ENCODE measurements around the gene ARL13B.
"Not testable (repeated sequence)": the region's sequence is repeated elsewhere in the genome, so short reads cannot be mapped to it uniquely, and the experiment has no call there.

The ARL13B gene

DNA sequence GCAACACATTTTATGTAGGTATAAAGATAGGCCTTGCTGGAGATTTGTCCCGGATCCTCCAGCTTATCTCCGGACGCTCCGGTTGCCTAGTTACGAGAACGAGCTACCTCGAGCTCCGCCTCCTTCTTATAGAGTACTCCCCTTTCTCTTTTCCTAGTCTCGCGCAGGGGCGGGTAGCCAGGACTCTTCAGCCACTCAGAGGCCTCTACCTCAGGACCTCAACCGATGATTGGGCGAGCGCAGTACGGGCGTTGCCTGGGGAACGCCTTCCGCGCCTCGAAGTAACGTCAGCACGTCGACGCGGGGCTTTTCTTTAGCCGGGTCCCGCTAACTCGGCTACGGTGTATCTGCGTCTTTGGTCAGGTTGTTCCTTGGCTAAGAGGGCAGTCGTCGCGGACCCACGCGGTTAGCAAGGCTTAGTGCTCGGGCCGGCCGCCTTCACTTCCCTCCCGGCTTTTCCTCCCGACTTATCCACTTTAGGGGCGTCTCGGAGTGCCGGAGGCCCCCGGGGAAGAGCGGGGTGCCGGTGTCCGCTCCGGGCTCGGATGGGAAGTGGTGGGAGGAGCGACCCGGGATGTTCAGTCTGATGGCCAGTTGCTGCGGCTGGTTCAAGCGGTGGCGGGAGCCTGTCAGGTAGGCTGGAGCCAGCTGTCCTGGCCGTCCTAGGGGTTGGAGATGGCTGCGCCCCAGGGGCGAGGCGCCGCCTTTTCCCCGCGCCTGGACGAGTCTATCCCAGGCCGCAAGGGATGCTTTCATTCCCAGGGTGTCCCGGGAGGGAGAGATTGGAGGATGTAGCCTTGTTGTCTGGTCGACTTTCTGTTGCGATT lies at the start of gene ARL13B:
TSS of gene ARL13B (plus strand) at position 306 of the 827 bp plus-strand sequence. CDS start at position 575, 269 bp downstream.
- DNase-seq (ENCODE audit: low spot score): peak; percentile 99

DNA sequence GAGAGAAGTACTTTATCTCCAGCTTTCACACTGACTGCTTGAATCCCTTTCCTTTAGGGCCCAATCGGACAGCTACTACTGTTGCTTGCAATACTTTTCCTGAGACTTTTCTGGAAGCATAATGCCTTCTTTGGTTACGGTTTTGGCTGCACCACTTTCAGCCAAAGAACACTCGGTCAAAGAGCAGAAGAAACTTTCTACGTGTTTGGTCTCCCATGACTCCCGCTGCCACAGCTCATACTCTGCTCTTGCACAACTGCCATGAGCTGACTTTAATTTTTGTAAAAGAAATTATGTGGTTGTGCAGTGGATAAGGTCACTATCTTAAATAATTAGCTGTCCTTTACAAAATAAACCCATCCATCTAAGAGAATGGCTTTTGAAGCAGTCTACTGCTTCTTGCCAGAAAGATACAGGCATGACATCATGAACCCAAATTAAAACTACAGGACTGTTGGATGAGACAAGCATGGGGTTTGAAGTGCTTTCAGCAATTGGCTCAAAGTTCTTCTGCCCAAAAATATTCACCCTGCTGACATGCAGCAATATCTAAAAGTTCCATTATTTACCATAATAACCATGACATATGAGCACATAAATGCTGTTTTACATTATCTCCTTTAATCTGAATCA lies 48.2 kb upstream of the ARL13B start:
- DNase-seq (ENCODE audit: low spot score): no peak

DNA sequence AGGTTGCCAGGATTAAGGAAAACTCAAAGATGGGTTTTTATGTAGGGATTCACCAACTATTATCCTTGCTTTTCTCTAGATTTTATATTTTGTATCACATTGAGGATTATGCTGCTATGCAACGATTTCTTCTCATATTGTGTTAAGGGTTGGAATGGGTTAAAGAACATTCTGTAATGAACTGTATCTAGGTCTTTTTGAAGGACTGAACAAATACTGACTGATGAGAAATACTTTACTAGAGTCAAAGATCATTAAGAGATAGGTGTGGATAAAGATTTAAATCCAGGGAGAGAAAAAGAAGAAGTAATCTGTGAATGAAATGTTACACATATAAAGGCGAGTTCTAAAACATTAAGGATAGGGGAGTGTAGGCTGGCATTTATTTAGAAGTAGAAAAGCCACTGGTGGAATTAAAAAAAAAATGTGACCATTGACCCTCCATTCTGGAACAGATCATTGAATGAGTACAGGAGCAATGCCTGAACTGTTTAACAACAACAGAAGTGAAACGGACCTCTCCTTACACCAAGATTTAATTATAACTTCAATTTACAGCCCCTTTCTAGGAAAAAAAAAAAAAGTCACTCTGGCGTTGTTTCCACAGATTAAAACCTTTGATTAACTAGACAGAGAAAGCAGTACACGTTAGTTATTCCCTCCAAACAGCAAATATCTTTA lies 45.4 kb upstream of the ARL13B start:
- DNase-seq (ENCODE audit: low spot score): no peak

DNA sequence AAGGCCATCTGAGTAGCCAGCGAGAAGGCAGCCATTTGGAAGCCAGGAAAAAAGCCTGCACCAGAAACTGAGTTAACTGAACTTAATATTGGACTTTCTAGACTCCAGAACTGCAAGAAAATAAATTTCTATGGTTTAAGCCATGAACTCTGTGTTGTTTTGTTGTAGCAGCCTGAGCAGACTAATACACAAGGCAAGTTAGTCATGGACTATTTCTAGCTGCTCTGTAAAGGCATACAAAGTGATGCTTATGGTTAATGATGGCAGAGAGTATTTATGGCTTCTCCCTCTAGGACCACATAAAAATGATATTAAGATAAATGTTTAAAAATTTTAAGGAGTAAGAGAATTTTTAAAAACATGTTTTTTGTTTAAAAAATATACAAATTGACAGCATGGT lies 43.4 kb upstream of the ARL13B start:
- no peak for DNase-seq (ENCODE audit: low spot score)

DNA sequence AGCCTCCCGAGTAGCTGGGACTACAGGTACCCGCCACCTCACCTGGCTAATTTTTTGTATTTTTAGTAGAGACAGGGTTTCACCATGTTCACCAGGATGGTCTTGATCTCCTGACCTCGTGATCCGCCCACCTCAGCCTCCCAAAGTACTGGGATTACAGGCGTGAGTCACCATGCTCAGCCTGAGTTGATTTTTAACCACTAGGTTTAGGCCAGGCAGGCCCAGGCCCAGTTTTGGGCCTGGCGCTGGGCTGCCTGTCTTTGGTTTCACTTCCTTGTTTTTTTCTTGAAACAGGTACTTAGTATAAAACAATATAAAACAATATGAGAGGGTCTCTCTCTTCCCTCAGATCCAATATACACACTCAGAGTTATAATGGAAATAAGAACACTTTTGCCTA lies 42.5 kb upstream of the ARL13B start:
- not testable (repeated sequence) for DNase-seq (ENCODE audit: low spot score)

DNA sequence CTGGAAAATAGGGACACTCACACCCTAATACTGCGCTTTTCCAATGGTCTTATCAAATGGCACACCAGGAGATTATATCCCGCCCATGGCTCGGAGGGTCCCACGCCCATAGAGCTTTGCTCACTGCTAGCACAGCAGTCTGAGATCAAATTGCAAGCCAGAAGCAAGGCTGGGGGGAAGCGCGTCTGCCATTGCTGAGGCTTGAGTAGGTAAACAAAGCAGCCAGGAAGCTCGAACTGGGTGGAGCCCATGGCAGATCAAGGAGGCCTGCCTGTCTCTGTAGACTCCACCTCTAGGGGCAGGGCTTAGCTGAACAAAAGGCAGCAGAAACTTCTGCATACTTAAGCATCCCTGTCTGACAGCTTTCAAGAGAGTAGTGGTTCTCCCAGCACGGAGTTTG lies 30.0 kb upstream of the ARL13B start:
- not testable (repeated sequence) for DNase-seq (ENCODE audit: low spot score)

DNA sequence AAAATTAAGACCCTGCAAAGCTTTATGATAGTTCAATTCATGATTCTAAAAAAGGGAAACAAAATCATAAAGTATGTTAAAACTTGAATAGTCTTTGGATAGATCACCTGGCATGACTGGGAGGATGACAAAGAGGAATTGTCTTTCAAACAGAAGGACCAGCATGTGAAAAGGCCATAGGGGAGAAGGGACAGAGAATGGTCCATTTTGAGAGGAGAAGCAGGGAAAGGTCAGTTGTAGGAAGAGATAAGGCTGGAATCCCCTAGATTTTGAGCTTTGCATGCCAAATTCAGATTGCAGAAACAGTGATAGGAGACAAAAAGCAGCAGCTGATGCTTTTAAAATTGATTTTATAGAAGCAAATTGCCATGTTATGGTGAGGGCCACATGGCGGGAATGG lies 18.9 kb upstream of the ARL13B start:
- DNase-seq (ENCODE audit: low spot score): no peak

DNA sequence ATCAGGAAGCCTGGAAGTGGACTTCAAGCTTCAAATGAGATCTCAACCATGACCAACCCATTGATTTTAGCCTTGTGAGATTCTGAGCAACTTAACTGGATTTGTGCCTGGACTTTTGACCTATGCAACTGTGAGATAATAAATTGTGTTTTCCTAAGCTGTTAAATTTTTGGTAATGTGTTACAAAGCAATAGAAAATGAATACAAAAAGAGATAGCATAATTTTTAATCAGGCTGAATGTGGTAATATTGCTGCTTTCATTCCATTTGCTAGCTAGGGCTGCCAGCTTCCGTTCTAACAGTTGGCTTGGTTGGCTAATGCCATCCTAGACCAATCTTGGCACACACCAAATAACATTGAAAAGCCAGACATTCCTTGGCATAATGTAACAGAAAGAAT lies 18.5 kb upstream of the ARL13B start:
- no peak for DNase-seq (ENCODE audit: low spot score)

DNA sequence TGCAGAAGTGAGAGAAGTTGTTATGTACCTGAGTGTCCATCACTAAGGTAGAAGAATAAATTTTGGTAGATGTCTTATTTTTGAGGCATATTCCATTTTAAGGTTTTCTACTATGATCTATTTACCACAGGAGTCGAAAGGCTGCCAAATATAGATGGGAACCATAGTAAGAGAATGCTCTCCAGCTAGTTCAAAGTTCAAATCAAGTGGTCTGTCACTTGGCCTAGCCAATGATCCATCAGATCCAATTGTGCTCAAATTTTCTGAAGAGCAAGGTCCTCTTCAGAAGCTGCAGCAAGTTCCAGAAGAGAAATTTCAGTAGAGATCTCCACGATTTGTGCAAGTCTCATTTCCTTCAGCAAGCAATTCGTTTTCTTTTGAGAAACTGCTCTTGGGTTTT lies 17.2 kb upstream of the ARL13B start:
- DNase-seq (ENCODE audit: low spot score): no peak

DNA sequence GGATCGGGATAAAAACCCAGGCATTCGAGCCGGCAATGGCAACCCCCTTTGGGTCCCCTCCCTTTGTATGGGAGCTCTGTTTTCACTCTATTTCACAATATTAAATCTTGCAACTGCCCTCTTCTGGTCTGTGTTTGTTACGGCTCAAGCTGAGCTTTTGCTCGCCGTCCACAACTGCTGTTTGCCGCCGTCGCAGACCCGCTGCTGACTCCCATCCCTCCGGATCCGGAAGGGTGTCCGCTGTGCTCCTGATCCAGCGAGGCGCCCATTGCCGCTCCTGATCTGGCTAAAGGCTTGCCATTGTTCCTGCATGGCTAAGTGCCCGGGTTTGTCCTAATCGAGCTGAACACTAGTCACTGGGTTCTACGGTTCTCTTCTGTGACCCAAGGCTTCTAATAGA lies 14.8 kb upstream of the ARL13B start:
- DNase-seq (ENCODE audit: low spot score): not testable (repeated sequence)

DNA sequence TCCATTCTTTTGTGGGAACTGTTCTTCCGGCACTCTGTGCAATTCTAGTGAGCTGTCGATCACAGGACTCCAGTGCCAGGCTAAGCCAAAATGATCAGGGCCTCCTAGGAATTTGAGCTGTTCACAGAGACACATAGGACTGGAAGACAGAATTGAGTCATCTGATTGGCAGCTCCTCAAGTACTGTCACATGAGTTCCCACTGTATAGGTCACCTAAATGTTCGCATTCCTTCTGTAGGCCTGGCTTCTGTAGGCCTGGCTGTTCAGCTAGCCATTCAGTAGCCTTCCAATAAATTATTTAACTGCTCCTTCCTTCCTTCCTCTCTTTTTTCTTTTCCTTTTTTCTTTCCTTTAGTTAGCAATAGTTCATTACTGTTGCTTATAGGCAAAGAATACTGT lies 10.5 kb upstream of the ARL13B start:
- peak; percentile 82 for DNase-seq (ENCODE audit: low spot score)

DNA sequence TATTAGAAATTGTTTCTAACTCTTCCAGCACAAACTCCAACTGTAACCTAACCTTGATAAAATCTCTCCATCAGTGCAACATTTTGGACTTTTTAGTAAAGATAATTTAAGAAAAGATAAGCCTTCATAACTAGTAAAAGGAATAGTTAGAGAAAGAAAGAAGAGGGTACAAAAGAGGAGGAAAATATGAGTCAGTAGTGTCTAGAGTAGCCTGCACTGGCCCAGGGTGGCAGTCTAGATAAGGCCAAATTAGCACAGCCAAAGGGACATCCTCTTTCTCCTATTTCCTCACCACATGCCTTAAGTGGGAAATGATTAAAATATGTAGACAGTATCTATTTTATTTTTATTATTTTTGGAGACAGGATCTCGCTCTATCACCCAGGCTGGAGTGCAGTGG lies 10.0 kb upstream of the ARL13B start:
- no peak for DNase-seq (ENCODE audit: low spot score)

DNA sequence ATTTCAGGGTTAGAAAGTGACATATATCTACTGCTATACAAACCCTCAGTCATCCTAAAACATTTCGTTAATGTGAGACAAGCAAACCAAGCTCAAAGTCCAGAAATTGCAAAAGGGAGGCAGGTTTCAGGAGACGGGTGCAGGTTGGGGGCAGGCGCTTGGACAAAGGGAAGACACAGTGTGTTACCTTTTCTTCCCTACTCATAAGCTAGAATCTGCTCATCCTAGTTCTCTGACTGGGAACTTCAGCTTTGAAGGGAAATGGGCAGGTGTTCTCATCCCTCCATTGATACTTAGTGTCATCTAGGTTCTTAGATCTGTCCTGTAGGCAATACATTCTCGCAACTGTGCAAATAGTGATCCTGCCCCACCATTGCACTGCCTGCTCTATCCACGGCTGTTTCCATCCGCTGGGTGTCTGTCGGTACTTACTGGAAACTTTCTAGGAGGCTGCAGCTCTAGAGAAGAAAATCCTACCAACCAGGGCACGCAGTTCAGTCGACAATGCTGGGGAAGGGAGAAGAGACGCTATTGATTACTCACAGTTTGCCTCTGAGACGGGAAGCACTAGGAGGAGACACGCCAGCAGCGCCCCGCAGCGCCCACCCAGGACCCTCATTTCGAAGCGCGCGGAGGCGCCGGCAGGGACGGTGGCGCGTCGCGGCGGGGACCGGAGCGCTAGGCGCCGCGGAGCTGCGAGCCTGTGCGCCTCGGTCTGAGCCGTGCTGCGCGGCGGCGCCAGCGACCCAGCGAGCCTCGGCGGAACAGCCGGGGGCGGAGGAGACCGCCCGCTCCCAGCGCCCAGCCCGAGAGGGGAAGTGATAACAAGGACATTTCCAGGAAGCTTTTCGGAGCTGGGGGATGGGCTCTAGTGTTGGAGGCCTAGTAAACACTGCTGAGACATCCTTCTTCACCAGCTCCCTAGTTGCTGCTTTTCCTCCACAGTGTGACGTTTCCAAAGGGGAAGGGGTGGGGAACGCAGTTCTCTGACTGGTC lies 6.5 kb upstream of the ARL13B start, which contains the start of gene PROS1:
TSS of gene PROS1 (minus strand) at position 766 of the 996 bp plus-strand sequence. CDS start at position 619, 147 bp downstream.
- peak; percentile 88 for DNase-seq (ENCODE audit: low spot score)

DNA sequence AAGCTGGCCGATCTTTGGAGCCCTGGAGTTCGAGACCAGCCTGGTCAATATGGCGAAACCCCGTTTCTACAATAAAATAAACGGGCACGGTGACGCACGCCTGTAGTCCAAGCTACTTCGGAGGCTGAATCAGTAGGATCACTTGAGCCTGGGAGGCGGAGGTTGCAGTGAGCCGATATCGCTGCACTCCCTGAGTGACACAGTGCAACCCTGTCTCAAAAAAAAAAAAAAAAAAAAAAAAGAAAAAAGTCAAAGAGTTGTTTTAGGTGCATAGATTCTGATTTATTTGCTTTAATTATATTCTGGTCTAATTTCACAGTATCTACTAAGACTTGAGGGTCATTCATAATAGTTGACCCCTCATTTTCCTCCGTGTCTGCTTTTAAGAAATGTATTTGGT lies 1.7 kb downstream of the ARL13B start:
- peak; percentile 88 for DNase-seq (ENCODE audit: low spot score)

DNA sequence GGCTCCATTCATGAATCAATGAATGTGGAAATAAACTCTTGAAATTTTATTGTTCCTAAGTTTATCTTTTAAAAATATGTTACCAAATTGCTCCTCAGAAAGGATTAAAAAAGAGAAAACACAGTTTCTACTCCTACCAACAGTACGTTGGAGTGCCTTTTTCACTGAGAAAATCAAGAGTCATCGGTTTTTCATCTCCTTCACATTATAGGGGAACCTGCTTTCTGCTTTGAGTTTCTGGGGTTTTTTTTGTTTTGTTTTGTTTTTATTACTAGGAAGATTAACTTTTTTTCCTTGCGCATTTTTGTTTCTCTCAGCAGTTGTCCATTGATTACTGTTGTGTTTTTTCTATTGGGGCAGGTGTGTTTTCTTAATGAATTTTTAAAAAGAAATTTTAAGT lies 3.5 kb downstream of the ARL13B start:
- DNase-seq (ENCODE audit: low spot score): no peak

DNA sequence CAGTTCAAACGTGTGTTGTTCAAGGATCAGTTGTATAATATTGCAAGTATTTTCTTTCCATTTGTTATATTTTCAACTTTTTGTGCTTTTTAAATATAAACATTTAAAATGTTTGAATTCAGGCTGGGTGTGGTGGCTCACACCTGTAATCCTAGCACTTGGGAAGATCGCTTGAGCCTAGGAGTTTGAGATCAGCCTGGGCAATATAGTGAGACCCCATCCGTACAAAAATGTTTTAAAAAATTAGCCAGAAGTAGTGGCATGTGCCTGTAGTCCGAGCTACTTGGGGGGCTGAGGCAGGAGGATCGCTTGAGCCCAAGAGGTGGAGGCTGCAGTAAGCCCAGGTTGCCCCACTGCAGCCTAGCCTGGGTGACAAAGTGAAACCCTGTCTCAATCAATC lies 4.7 kb downstream of the ARL13B start:
- DNase-seq (ENCODE audit: low spot score): no peak

DNA sequence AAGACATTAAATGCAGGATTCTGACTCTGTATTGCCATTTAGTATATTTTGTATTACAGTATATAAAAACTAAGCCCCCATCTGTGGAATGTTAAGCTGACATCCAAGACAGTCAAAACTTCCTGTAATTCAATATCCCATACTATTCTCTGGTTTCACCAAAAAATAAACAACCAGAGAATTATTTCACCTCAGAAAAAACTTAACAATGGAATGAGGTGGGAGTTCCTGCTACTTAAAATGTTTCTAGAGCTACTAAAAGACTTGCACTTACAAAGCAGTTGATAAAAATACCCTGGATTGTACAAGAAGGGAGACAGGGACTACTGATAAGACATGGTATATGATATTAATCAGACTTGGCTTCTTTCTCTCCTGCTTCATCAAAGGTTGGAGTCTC lies 8.3 kb downstream of the ARL13B start:
- DNase-seq (ENCODE audit: low spot score): no peak

DNA sequence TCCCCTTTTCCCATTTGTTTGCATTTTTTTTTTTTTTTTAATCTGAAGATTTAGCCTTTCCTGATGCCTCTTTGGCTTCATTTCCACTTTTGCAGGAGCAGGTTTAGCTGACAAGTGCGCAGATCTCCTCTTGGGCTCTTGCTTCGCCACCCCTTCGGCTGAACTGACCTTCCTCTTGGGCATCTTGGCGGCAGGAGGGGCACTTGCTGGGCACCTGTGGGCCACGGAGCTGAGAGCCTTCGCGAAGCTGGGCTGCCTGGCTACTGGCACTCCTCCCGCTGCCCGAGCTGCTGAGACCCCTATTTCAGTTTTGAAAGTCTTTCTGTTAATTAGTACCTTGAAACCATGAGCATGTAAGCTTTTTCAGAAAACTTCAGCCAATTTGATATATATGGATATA lies 8.8 kb downstream of the ARL13B start:
- no peak for DNase-seq (ENCODE audit: low spot score)

DNA sequence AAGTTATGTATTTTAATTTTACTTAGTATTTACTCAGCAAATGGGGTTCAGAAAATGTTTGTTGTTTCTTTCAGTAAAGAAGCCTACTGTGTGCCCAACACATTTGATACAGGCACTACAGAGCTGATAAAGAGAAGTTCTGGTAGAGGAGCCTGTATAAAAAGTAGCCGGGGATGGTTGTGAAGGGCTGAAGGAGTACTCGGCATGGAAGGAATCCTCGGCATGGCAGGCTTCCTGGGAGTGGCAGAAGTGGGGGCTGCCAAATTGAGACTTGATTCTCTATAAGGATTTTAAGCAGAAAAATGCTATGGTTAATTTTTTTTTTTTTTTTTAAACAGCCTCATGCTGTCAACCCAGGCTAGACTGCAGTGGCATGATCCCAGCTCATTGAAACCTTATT lies 9.3 kb downstream of the ARL13B start:
- DNase-seq (ENCODE audit: low spot score): no peak

DNA sequence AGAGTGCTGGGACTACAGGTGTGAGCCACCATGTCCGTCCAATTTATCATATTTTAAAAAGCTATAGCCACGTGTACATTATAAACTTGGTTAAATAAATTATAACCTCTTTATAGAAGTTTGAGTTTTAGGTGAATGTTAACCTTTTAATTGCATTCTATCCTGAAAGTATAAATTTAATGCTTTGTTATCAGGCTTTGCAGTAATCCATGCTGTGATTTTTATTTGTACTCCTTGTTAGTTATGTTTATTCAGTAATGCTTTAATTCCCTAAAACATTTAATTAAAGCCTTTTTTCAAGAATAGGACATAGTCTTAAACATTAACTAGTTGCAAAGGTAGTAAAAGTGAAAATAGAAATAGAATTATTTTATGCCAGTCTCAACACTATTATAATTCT lies 11.7 kb downstream of the ARL13B start:
- DNase-seq (ENCODE audit: low spot score): no peak

DNA sequence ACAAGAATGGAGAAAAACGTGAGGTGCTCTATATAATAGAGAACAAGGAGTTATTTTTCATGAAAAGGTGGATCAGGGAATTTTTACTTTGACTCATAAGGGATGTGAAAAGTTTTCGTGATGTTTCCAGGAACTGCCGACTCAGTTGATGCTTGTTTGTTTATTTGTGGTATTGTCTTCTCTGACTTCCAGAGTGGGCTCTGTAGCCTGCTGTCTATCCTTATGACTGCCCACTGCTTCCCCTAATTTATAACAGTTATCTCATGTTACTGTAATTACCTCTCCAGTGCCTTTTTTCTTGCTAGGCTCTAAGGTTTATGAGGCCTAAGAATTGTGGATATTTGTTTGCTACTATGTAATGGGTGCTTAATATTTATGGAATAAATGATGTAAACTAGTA lies 12.3 kb downstream of the ARL13B start:
- DNase-seq (ENCODE audit: low spot score): no peak

DNA sequence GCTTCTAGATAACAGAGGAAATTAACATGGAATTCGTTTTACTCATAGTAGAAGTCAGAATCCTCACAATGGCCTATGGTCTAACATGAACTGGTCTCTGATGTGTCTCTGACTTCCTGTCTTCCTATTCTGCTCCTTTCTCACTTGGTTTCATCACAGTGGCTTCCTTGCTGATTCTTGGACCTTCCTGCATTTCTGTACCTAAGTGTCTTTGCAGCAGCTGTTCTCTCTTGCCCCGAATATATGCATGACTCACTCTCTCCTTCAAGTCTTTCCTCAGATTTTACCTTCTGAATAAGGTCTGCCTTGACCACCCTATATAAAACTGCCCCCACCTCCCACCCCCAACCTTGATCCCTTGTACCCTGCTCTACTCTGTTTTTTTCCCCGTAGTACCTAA lies 14.1 kb downstream of the ARL13B start:
- no peak for DNase-seq (ENCODE audit: low spot score)

All from RKO (cell line).